Measurements from ENCODE around the gene OBSCN.
"Not testable (repeated sequence)": the region's sequence is repeated elsewhere in the genome, so short reads cannot be mapped to it uniquely, and the experiment has no call there.

The OBSCN gene

GRCh38 chr1:228222548-228222947 lies 14.7 kb downstream of the OBSCN start:
- no peak for TF ChIP-seq CTCF (IDR thresholded peaks at IDR 0.05; ENCODE audit: insufficient read depth, low read depth, low read length, missing control alignments)
- no peak for DNase-seq (ENCODE audit: low read depth)
- H3K4me3 ChIP-seq (ENCODE audit: low read depth, low read length), result no peak overlapping the region

DNA sequence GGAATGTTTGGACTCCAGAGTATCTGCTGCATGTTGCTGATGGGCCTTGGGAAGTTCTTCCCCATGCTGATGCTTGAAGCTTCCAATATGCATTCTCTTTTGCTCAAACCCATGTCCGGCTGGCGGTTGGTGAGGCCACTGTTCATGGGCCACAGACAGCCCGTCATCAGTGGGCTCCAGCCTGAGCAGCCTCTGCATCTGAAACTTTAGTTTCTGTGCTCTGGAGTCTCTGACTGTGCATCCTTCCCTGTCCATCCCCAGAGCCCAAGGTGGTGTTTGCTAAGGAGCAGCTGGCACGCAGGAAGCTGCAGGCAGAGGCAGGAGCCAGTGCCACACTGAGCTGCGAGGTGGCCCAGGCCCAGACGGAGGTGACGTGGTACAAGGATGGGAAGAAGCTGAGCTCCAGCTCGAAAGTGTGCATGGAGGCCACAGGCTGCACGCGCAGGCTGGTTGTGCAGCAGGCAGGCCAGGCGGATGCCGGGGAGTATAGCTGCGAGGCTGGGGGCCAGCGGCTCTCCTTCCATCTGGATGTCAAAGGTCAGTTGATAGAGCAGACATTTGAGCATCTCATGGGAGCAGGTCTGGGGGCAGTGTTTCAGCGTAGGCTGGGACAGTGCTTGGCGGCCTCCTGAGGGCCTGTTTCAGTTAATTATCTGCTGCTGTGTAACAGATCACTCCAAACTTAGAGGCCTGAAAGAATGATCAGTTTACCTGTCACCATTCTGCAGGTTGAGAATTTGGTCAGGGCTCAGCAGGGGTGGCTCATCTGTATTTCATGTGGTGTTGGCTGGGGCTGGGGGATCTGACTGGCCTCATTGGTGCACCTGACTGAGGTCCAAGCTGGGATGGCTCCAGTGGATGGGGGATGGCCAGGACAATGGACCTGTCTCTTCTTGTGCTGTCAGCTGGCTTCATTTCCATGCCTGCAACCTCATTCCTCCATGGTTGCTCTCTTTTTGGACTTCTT lies 16.6 kb downstream of the OBSCN start:
- no peak for TF ChIP-seq CTCF (IDR thresholded peaks at IDR 0.05; ENCODE audit: insufficient read depth, low read depth, low read length, missing control alignments)
- no peak for DNase-seq (ENCODE audit: low read depth)
- no peak overlapping the region for H3K4me3 ChIP-seq (ENCODE audit: low read depth, low read length)

- TF ChIP-seq CTCF (IDR thresholded peaks at IDR 0.05; ENCODE audit: insufficient read depth, low read depth, low read length, missing control alignments), result no peak
- H3K4me3 ChIP-seq (ENCODE audit: low read depth, low read length), result no peak overlapping the region
- DNase-seq (ENCODE audit: low read depth), result no peak
These were observed 17.4 kb downstream of the OBSCN start for GRCh38 chr1:228225165-228225710.

GRCh38 chr1:228225740-228226139 lies 17.9 kb downstream of the OBSCN start:
- no peak for TF ChIP-seq CTCF (IDR thresholded peaks at IDR 0.05; ENCODE audit: insufficient read depth, low read depth, low read length, missing control alignments)
- DNase-seq (ENCODE audit: low read depth), result no peak
- H3K4me3 ChIP-seq (ENCODE audit: low read depth, low read length), result no peak overlapping the region

DNA sequence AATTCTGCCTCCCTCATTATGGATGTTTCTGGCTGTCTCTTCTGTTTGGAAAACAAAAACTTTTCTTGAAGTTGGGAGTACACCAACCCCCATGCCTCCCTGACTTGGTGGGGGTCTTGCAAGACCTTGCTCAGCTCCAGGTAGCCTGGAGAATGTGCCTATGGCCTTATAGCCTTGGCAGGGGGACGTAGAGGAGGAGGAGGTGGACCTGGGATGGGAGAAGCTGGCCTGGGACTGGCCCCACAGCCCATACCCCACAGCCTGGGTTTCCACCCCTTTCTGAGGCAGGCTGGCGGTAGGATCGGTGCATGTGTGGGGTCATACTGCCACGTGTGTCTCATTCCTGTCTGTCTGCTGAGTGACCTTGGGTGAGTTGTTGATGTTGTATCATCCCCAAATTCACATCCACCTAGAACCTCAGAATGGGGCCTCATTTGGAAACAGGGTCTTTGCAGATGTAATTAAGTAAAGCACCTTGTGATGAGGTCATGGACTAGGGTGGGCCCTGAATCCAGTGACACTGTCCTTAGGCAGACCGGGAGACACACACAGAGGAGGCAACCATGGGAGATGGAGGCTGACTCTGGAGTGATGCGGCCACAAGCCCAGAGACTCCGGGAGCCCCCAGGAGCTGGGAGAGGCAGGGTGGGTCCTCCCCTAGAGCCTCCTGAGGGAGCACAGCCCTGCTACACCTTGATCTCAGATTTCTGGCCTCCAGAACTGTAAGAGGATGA lies 18.5 kb downstream of the OBSCN start:
- no peak for TF ChIP-seq CTCF (IDR thresholded peaks at IDR 0.05; ENCODE audit: insufficient read depth, low read depth, low read length, missing control alignments)
- DNase-seq (ENCODE audit: low read depth), result no peak
- no peak overlapping the region for H3K4me3 ChIP-seq (ENCODE audit: low read depth, low read length)

- peak; percentile 6 for TF ChIP-seq CTCF (IDR thresholded peaks at IDR 0.05; ENCODE audit: insufficient read depth, low read depth, low read length, missing control alignments)
- no peak overlapping the region for H3K4me3 ChIP-seq (ENCODE audit: low read depth, low read length)
- DNase-seq (ENCODE audit: low read depth), result no peak
These were observed 19.3 kb downstream of the OBSCN start for GRCh38 chr1:228226956-228227791.

DNA sequence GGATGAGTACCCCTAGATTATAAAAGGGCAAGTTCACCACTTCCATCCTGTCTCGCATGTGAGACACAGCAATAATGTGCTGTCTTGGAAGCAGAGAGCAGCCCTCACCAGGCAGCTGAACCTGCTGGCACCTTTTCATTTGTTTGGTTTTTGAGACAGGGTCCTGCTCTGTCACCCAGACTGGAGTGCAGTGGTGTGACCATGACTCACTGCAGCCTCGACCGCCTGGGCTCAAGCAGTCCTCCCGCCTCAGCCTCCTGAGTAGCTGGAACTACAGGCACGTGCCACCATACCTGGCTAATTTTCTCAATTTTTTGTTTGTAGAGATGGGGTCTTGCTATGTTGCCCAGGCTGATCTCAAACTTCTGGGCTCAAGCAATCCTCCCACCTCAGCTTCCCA lies 20.3 kb downstream of the OBSCN start:
- H3K4me3 ChIP-seq (ENCODE audit: low read depth, low read length); DNase-seq (ENCODE audit: low read depth): not testable (repeated sequence)

Data from GM12865 (cell line).